Dermis blood vessel endothelial cell (primary cell): Measurements from ENCODE around the gene STARD7. TPM values are rescaled to one million over a fixed set of nuclear protein-coding genes. Genes with fewer than 3 reads are reported as not detected.
A peak's percentile ranks its signal among the peaks of the same experiment; 100 is the strongest.
"Not testable (repeated sequence)": the region's sequence is repeated elsewhere in the genome, so short reads cannot be mapped to it uniquely, and the experiment has no call there.

Experiments
- DNase-seq: peaks from one replicate; pipeline ENCODE4 v3.0.0; 2010
- total RNA-seq: library from RNA; depleted of rRNA; stranded (reverse); fragments of >200 nt; gene quantifications from 2 replicates; pipeline ENCODE4 v1.2.3, GENCODE V29; 2014

Gene STARD7
- total RNA-seq, 1 donor from 2014 or later: 301 TPM

GRCh38 chr2:96163415-96163767 is 45.2 kb downstream of the STARD7 start:
- DNase-seq: no peak

- DNase-seq: no peak
These were observed 46.7 kb downstream of the STARD7 start for GRCh38 chr2:96161898-96162297.

GRCh38 chr2:96160366-96160765 is 48.3 kb downstream of the STARD7 start:
- not testable (repeated sequence) for DNase-seq

GRCh38 chr2:96159084-96159830 is 49.4 kb downstream of the STARD7 start:
- DNase-seq: no peak

GRCh38 chr2:96158554-96158940 is 50.1 kb downstream of the STARD7 start:
- DNase-seq: no peak

GRCh38 chr2:96157649-96158553 is 50.7 kb downstream of the STARD7 start:
- DNase-seq: no peak

GRCh38 chr2:96156926-96157648 is 51.5 kb downstream of the STARD7 start:
- no peak for DNase-seq

- no peak for DNase-seq
These were observed 52.4 kb downstream of the STARD7 start for GRCh38 chr2:96156011-96156820.

GRCh38 chr2:96154506-96155380 is 53.9 kb downstream of the STARD7 start:
- DNase-seq: no peak

- no peak for DNase-seq
These were observed 54.6 kb downstream of the STARD7 start for GRCh38 chr2:96153991-96154431.

GRCh38 chr2:96153291-96153713 is 55.3 kb downstream of the STARD7 start:
- no peak for DNase-seq

GRCh38 chr2:96152304-96153161 is 56.1 kb downstream of the STARD7 start:
- DNase-seq: no peak

GRCh38 chr2:96151595-96152303 is 56.9 kb downstream of the STARD7 start:
- DNase-seq: no peak

GRCh38 chr2:96150791-96151594 is 57.6 kb downstream of the STARD7 start:
- DNase-seq: no peak

GRCh38 chr2:96150007-96150640 is 58.5 kb downstream of the STARD7 start:
- DNase-seq: no peak

- DNase-seq: peak; percentile 87
These were observed 60.0 kb downstream of the STARD7 start for GRCh38 chr2:96148410-96149217.

GRCh38 chr2:96147593-96148201 is 60.9 kb downstream of the STARD7 start:
- no peak for DNase-seq
